Raji (cell line): Measurements from ENCODE around the gene ERP27.

Source experiments
- POLR2A ChIP-seq: IDR thresholded peaks from 2 replicates; pipeline ENCODE4 v1.6.1; 2011; ENCODE audit warnings: low read depth, low read length, control low read depth; ENCODE audit not compliant: insufficient read depth

The ERP27 gene

DNA sequence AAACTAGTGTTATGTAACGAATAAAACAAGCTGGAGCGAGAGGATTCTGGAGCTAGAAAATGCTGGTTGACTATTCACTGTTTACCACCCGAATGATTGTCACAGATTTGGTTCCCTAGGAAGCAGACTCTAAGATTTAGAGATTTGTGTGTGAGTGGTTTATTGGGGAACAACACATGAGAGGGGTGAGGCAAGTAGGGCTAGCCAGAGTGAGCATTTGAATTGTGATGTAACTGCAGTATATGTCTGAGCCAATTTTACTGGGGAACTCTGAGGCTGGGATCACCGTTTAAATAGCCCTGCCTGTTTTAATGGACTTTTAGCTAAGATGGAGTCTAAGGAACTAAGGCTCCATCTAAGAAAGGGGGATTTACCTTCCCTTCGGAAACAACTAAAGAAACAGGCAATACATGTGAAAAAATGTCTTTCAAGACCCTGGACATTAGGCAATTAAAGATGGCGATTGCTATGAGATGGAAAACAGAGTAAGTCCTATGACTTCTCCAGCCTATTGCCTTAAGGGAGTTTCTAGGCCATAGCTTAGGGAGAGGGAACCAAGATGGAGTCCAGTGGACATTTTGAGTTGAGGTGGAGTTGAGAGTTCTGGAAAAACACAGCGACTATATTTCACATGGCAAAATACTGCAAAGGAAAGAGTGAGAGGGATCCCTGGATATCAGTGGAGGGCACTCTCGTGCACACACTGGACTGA, 59.0 kb downstream of the ERP27 start:
- TF ChIP-seq POLR2A, result no peak

DNA sequence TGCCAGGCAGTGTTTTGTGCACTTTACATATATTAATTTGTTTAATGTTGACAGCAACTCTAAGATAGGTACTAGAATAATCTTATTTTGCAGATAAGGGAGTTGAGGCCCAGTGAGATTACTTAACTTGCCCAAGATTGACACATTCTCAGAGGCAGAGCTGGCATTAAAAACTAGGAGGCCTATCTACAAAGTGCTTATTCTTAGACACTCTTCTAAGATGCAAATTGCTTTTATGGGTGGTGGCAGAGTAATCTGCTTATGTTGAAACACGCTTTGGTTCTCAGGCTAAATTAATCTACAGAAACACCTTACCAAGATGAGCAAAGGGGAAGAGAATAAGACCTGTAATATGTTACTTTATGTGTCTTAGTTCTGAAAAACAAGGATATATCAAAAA, 59.8 kb downstream of the ERP27 start:
- no peak for TF ChIP-seq POLR2A

GRCh38 chr12:14876833-14877232, 61.5 kb downstream of the ERP27 start:
- no peak for TF ChIP-seq POLR2A

DNA sequence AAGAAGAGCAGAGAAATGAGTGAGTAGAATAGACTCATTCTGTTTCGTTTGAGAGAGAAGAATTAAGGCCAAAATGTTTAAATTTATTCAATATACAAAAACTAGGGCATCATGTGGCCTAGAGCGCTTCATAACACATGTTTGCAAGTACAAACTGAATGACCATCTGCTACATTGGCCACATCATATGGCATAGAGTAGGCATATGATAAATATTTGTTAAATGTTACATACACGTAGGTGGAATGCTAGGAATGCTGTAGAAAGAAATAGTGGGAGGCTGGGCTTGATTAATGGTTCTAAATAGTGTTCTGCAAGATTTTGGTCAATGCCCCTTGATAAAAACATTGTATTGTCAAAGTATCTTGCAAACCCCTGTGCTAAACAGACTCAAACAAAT, 63.5 kb downstream of the ERP27 start:
- no peak for TF ChIP-seq POLR2A

DNA sequence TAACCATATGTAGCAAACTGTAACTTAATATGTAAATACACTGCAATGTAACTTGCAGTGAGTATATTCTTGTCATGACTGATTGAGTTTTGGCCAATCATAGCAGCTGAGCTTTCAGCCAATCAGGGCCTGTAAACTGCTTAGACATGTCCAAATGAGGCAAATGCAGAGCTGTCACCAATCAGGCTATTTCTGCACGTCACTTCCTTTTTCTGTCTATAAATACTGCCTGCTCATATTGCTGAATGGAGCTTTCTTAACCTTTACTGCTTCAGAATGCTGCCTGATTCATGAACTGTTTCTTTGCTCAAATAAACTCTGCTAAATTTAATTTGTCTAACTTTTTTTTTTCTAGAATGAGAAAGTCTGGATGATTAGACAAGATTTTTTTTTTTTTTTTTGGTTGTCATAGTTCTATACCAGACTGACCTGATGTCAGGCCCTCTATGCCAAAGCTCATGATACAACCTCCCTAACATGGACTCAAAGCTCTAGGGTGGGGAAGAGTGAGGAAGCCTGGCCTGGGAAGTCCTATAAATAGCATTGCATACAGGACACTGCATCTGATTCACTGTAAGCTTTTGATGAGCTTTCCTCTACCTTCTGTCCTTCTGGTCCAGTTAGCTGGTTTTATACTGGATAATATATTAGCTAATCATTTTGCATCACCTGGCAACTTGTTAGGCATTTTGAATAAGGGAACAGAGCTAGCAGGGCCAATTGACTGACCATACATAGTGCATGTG, 64.7 kb downstream of the ERP27 start:
- TF ChIP-seq POLR2A, result no peak

GRCh38 chr12:14871886-14872285, 66.5 kb downstream of the ERP27 start:
- TF ChIP-seq POLR2A, result no peak

GRCh38 chr12:14871247-14871646, 67.1 kb downstream of the ERP27 start:
- TF ChIP-seq POLR2A, result no peak

DNA sequence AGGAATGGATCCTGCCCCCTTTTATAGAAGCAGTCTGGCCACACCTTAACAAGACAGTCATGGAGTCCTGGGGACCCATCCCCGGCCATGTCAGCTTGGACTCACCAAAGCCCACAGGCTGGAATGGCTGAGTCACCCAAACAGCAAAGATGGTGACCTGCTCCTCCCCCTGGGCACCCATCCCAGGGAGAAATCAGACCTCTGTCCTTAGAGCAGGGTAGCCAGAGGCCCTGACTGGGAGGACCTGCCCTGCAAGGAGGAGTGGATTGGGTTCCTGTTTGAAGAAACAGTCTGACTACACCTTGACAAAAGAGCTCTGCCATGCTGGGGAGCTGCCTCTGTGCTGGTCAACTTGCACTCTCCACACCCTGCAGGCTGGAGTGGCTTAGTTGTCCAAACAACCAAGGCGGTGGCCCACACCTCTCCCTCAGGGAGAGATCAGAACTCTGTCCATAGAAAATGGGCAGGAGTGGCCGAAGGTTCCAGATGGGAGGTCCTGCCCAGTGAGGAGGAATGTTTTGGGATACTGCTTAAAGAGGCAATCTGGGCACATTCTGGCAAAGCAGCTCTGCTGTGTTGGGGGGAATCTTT, 69.3 kb downstream of the ERP27 start:
- TF ChIP-seq POLR2A, result no peak
